Stomach (tissue), 4 donors: ENCODE measurements around the gene GCNT2.

Experiments
- CTCF ChIP-seq, 7 experiments: fragments of 450-650 bp in 4 of 7; fragments of 200-600 bp in 3 of 7; sonication (generic) in 3 of 7; IDR thresholded peaks; one replicate each; pipeline ENCODE4 v1.5.1; 2016 to 2019; ENCODE audit warnings: antibody characterized with exemption in 7 of 7, control low read depth in 2 of 7, mild to moderate bottlenecking in 1 of 7
- EP300 ChIP-seq: sonication (generic); formaldehyde crosslinking; IDR thresholded peaks from one replicate; pipeline ENCODE4 v1.6.1; 2017; ENCODE audit warnings: antibody characterized with exemption
- POLR2A ChIP-seq, 4 donors: fragments of 450-650 bp; IDR thresholded peaks; one replicate each; pipeline ENCODE4 v1.6.1; 2016; ENCODE audit warnings: antibody characterized with exemption in 4 of 4, control low read depth in 2 of 4, mild to moderate bottlenecking in 1 of 4, moderate library complexity in 1 of 4
- POLR2AphosphoS5 ChIP-seq, 3 donors: sonication (generic); formaldehyde crosslinking; IDR thresholded peaks; one replicate each; pipeline ENCODE4 v1.6.1; 2016; ENCODE audit warnings: antibody characterized with exemption in 3 of 3

DNA sequence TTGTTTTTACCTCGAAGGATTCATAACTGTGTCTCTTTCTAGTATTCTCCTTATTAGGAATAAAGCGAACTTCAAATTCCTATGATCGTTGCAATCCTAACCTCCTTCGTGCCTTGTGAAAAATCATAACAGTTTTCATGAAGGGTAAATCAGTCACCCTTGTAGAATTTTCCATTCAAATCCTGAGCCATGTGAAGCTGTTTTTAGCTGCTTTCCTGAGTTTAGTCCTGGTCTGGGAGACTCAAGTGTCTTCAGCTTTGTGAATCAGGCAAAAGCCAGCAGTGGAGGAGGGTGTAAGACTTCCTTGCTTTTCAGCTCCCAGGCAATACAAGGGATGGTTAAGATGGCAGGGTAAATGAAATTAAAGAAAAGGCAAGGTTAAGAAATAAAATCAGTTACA, 24.3 kb downstream of the GCNT2 start:
- TF ChIP-seq CTCF (IDR thresholded peaks at IDR 0.05): no peak
- TF ChIP-seq EP300: no peak
- no peak for TF ChIP-seq POLR2A (IDR thresholded peaks at IDR 0.05)
- peak in 1 of 3 donors; percentile 17 for TF ChIP-seq POLR2AphosphoS5 (IDR thresholded peaks at IDR 0.05)
